A549 (cell line): ENCODE measurements around the gene FAM174B.

Source experiments
- CHD4 ChIP-seq: fragments of 200-600 bp; sonication (generic); IDR thresholded peaks from 2 replicates; pipeline ENCODE4 v1.6.1; 2016; ENCODE audit warnings: antibody characterized with exemption, mild to moderate bottlenecking, borderline replicate concordance
- EP300 ChIP-seq, 2 experiments: fragments of >200 bp; sonication (Bioruptor Twin); formaldehyde crosslinking; IDR thresholded peaks; 2 replicates in 1 of 2; 3 replicates in 1 of 2; pipeline ENCODE4 v1.6.1; 2016 to 2017
- POLR2A ChIP-seq: IDR thresholded peaks from 2 replicates; pipeline ENCODE4 v1.6.1; 2012; ENCODE audit warnings: mild to moderate bottlenecking, low read length
- TF ChIP-seq, protein P1 (sequence below): fragments of >200 bp; sonication (Bioruptor Twin); formaldehyde crosslinking; IDR thresholded peaks from 3 replicates; pipeline ENCODE4 v1.5.1; 2016
- TF ChIP-seq, protein P2 (sequence below): fragments of 200-600 bp; sonication (generic); IDR thresholded peaks from 2 replicates; pipeline ENCODE4 v1.6.1; 2016; ENCODE audit warnings: antibody characterized with exemption, mild to moderate bottlenecking, moderate library complexity
- TF ChIP-seq, protein P3 (sequence below): IDR thresholded peaks from 2 replicates; pipeline ENCODE4 v1.6.1; 2012

DNA sequence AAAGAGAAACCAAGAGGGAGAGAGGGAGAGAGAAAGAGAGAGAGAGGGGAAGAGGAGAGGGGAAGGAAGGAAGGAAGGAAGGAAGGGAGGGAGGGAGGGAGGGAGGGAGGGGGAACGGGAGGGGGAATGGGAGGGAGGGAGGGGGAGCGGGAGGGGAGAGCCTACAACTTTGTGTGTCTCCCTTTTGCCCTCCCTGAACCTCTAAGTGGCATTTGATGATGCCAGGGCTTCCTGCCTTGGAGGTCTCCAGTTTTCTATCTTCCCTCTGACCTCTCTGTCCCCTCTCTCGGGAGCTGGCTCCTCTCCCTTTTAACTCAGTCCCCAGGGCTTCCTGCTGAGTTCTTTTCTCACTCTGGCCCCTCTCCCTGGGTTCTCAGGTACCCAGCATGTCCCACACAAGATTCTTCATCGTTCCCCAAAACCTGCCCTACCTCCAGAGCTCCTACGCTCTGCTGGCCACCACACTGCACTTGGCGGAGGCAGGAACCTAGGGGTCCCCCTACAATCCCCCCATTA, 12.5 kb upstream of the FAM174B start:
- TF ChIP-seq EP300 (IDR thresholded peaks at IDR 0.05), result no peak
- TF ChIP-seq, protein P1, sequence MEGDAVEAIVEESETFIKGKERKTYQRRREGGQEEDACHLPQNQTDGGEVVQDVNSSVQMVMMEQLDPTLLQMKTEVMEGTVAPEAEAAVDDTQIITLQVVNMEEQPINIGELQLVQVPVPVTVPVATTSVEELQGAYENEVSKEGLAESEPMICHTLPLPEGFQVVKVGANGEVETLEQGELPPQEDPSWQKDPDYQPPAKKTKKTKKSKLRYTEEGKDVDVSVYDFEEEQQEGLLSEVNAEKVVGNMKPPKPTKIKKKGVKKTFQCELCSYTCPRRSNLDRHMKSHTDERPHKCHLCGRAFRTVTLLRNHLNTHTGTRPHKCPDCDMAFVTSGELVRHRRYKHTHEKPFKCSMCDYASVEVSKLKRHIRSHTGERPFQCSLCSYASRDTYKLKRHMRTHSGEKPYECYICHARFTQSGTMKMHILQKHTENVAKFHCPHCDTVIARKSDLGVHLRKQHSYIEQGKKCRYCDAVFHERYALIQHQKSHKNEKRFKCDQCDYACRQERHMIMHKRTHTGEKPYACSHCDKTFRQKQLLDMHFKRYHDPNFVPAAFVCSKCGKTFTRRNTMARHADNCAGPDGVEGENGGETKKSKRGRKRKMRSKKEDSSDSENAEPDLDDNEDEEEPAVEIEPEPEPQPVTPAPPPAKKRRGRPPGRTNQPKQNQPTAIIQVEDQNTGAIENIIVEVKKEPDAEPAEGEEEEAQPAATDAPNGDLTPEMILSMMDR, result no peak
- TF ChIP-seq, protein P2, sequence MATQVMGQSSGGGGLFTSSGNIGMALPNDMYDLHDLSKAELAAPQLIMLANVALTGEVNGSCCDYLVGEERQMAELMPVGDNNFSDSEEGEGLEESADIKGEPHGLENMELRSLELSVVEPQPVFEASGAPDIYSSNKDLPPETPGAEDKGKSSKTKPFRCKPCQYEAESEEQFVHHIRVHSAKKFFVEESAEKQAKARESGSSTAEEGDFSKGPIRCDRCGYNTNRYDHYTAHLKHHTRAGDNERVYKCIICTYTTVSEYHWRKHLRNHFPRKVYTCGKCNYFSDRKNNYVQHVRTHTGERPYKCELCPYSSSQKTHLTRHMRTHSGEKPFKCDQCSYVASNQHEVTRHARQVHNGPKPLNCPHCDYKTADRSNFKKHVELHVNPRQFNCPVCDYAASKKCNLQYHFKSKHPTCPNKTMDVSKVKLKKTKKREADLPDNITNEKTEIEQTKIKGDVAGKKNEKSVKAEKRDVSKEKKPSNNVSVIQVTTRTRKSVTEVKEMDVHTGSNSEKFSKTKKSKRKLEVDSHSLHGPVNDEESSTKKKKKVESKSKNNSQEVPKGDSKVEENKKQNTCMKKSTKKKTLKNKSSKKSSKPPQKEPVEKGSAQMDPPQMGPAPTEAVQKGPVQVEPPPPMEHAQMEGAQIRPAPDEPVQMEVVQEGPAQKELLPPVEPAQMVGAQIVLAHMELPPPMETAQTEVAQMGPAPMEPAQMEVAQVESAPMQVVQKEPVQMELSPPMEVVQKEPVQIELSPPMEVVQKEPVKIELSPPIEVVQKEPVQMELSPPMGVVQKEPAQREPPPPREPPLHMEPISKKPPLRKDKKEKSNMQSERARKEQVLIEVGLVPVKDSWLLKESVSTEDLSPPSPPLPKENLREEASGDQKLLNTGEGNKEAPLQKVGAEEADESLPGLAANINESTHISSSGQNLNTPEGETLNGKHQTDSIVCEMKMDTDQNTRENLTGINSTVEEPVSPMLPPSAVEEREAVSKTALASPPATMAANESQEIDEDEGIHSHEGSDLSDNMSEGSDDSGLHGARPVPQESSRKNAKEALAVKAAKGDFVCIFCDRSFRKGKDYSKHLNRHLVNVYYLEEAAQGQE, result no peak
- TF ChIP-seq, protein P3, sequence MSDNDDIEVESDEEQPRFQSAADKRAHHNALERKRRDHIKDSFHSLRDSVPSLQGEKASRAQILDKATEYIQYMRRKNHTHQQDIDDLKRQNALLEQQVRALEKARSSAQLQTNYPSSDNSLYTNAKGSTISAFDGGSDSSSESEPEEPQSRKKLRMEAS, result no peak
- no peak for TF ChIP-seq CHD4
- no peak for TF ChIP-seq POLR2A
